GM18867 (cell line): ENCODE results near the gene GALNT17.

Experiments
- ATAC-seq: cut with Tn5 transposase; IDR thresholded peaks from one replicate; pipeline ENCODE4 v1.9.1; 2021; ENCODE audit warnings: mild to moderate bottlenecking, moderate library complexity; ENCODE audit not compliant: unreplicated experiment

The GALNT17 gene

GRCh38 chr7:71384094-71384493 lies 252.2 kb downstream of the GALNT17 start:
- ATAC-seq = no peak

- no peak for ATAC-seq
Measured at GRCh38 chr7:71385330-71385729, 253.4 kb downstream of the GALNT17 start.

GRCh38 chr7:71386152-71386785 lies 254.3 kb downstream of the GALNT17 start:
- no peak for ATAC-seq

GRCh38 chr7:71388181-71388580 lies 256.2 kb downstream of the GALNT17 start:
- ATAC-seq = no peak

GRCh38 chr7:71389976-71390375 lies 258.0 kb downstream of the GALNT17 start:
- ATAC-seq = no peak

GRCh38 chr7:71393661-71394060 lies 261.7 kb downstream of the GALNT17 start:
- ATAC-seq = no peak

- ATAC-seq = no peak
Measured at GRCh38 chr7:71402684-71403083, 270.7 kb downstream of the GALNT17 start.

- ATAC-seq = no peak
Measured at GRCh38 chr7:71403202-71403946, 271.4 kb downstream of the GALNT17 start.

- ATAC-seq = no peak
Measured at GRCh38 chr7:71404726-71405345, 272.9 kb downstream of the GALNT17 start.

GRCh38 chr7:71408271-71408670 lies 276.3 kb downstream of the GALNT17 start:
- ATAC-seq = no peak

GRCh38 chr7:71409550-71410157 lies 277.7 kb downstream of the GALNT17 start:
- ATAC-seq = no peak

GRCh38 chr7:71411475-71411874 lies 279.5 kb downstream of the GALNT17 start:
- no peak for ATAC-seq

GRCh38 chr7:71414490-71414889 lies 282.5 kb downstream of the GALNT17 start:
- ATAC-seq = no peak

- ATAC-seq = no peak
Measured at GRCh38 chr7:71419546-71420337, 287.8 kb downstream of the GALNT17 start.

GRCh38 chr7:71422104-71422503 lies 290.2 kb downstream of the GALNT17 start:
- no peak for ATAC-seq

GRCh38 chr7:71424166-71425035 lies 292.5 kb downstream of the GALNT17 start:
- no peak for ATAC-seq

- ATAC-seq = no peak
Measured at GRCh38 chr7:71429083-71429482, 297.1 kb downstream of the GALNT17 start.

- ATAC-seq = no peak
Measured at GRCh38 chr7:71430246-71430645, 298.3 kb downstream of the GALNT17 start.

- no peak for ATAC-seq
Measured at GRCh38 chr7:71439321-71439720, 307.4 kb downstream of the GALNT17 start.
